ENCODE data around the gene RNF220.

RNF220 gene

GRCh38 chr1:44407430-44408211 lies 2.6 kb downstream of the RNF220 start:
- no peak for TF ChIP-seq CSRNP3 (CRISPR knock-in tag; IDR thresholded peaks at IDR 0.05)
- TF ChIP-seq ARNTL (CRISPR knock-in tag; IDR thresholded peaks at IDR 0.05; ENCODE audit: borderline replicate concordance, low read depth) = no peak
- TF ChIP-seq TOX (CRISPR knock-in tag; IDR thresholded peaks at IDR 0.05; ENCODE audit: borderline replicate concordance) = no peak
- TF ChIP-seq GLIS3 (CRISPR knock-in tag; IDR thresholded peaks at IDR 0.05) = no peak
- no peak for TF ChIP-seq CSDC2 (CRISPR knock-in tag; IDR thresholded peaks at IDR 0.05)
- TF ChIP-seq RARB (CRISPR knock-in tag; IDR thresholded peaks at IDR 0.05) = no peak
- no peak for TF ChIP-seq ZNF8 (CRISPR knock-in tag; IDR thresholded peaks at IDR 0.05)
- ATAC-seq = no peak

- no peak for ATAC-seq
- no peak for TF ChIP-seq ESRRG (CRISPR knock-in tag; IDR thresholded peaks at IDR 0.05)
- TF ChIP-seq CREB5 (CRISPR knock-in tag; IDR thresholded peaks at IDR 0.05; ENCODE audit: low read depth) = no peak
- no peak for TF ChIP-seq GLIS3 (CRISPR knock-in tag; IDR thresholded peaks at IDR 0.05)
- no peak for TF ChIP-seq ZFP3 (CRISPR knock-in tag; IDR thresholded peaks at IDR 0.05)
- no peak for TF ChIP-seq ZNF8 (CRISPR knock-in tag; IDR thresholded peaks at IDR 0.05)
- TF ChIP-seq POU6F1 (CRISPR knock-in tag; IDR thresholded peaks at IDR 0.05; ENCODE audit: borderline replicate concordance, low read depth) = no peak
- no peak for TF ChIP-seq ARNTL (CRISPR knock-in tag; IDR thresholded peaks at IDR 0.05; ENCODE audit: borderline replicate concordance, low read depth)
- no peak for TF ChIP-seq ZC3H10 (CRISPR knock-in tag; IDR thresholded peaks at IDR 0.05)
- no peak for TF ChIP-seq PPARA (CRISPR knock-in tag; IDR thresholded peaks at IDR 0.05; ENCODE audit: borderline replicate concordance)
- TF ChIP-seq ZFP30 (CRISPR knock-in tag; IDR thresholded peaks at IDR 0.05) = no peak
- TF ChIP-seq ISL1 (CRISPR knock-in tag; IDR thresholded peaks at IDR 0.05) = no peak
- TF ChIP-seq RARB (CRISPR knock-in tag; IDR thresholded peaks at IDR 0.05) = no peak
- TF ChIP-seq CSDC2 (CRISPR knock-in tag; IDR thresholded peaks at IDR 0.05) = no peak
- TF ChIP-seq CSRNP3 (CRISPR knock-in tag; IDR thresholded peaks at IDR 0.05) = no peak
- no peak for TF ChIP-seq ZNF565 (CRISPR knock-in tag; conservative IDR thresholded peaks at IDR 0.05; ENCODE audit: low read depth)
These were observed 3.1 kb downstream of the RNF220 start for GRCh38 chr1:44408212-44408582.

- no peak for ATAC-seq
- TF ChIP-seq OSR1 (CRISPR knock-in tag; IDR thresholded peaks at IDR 0.05) (no peak), ZC3H10 (CRISPR knock-in tag; IDR thresholded peaks at IDR 0.05) (no peak), TOX (CRISPR knock-in tag; IDR thresholded peaks at IDR 0.05; ENCODE audit: borderline replicate concordance) (no peak), CREB5 (CRISPR knock-in tag; IDR thresholded peaks at IDR 0.05; ENCODE audit: low read depth) (no peak), ZNF565 (CRISPR knock-in tag; conservative IDR thresholded peaks at IDR 0.05; ENCODE audit: low read depth) (no peak), TSHZ2 (CRISPR knock-in tag; IDR thresholded peaks at IDR 0.05) (no peak), TCF4 (CRISPR knock-in tag; IDR thresholded peaks at IDR 0.05; ENCODE audit: borderline replicate concordance) (no peak), ESRRG (CRISPR knock-in tag; IDR thresholded peaks at IDR 0.05) (no peak), BACH2 (CRISPR knock-in tag; IDR thresholded peaks at IDR 0.05; ENCODE audit: borderline replicate concordance) (no peak), ARNTL (CRISPR knock-in tag; IDR thresholded peaks at IDR 0.05; ENCODE audit: borderline replicate concordance, low read depth) (no peak), ISL1 (CRISPR knock-in tag; IDR thresholded peaks at IDR 0.05) (no peak)
These were observed 3.9 kb downstream of the RNF220 start for GRCh38 chr1:44408632-44409602.

Measured in SK-N-SH treated with all-trans-retinoic acid at 6 μM for 48 hours (cell line).